HEK293 (cell line): ENCODE results near the gene PDE3B.

Source experiments
- CTCF ChIA-PET: fragments of 350-600 bp; formaldehyde crosslinking; extraction: SDS; loops from one replicate; lab custom pipeline; 2021; ENCODE audit warnings: antibody characterized with exemption; lab: Yijun Ruan, JAX
- POLR2A ChIA-PET: fragments of 300-600 bp; formaldehyde crosslinking; extraction: SDS; loops from one replicate; lab custom pipeline; 2020; ENCODE audit warnings: antibody characterized with exemption, inconsistent platforms; lab: Yijun Ruan, JAX
- H3K27ac ChIP-seq: fragments of 200-500 bp; sonication (Bioruptor generic); 2 replicates; pipeline ENCODE4 v1.5.1; 2014; ENCODE audit warnings: low read depth, low read length, control low read depth, inconsistent platforms; ENCODE audit errors: extremely low read depth
- H3K36me3 ChIP-seq, 2 experiments: fragments of 200-500 bp in 1 of 2; sonication (Bioruptor generic) in 1 of 2; 1 replicate in 1 of 2; 2 replicates in 1 of 2; pipeline ENCODE4 v1.5.1; 2014 to 2017; ENCODE audit warnings: inconsistent platforms in 2 of 2, low read length in 2 of 2; ENCODE audit not compliant: control insufficient read depth in 2 of 2, insufficient read depth in 1 of 2
- H3K4me1 ChIP-seq: fragments of 200-500 bp; sonication (Bioruptor generic); 2 replicates; pipeline ENCODE4 v1.5.1; 2014; ENCODE audit warnings: mild to moderate bottlenecking, low read length, inconsistent platforms; ENCODE audit not compliant: control insufficient read depth, insufficient read depth
- H3K4me3 ChIP-seq: 2 replicates; pipeline ENCODE4 v1.5.1; 2011; ENCODE audit warnings: low read depth, mild to moderate bottlenecking, control low read depth, low read length, moderate library complexity
- H3K9me3 ChIP-seq: fragments of 200-500 bp; sonication (Bioruptor generic); 2 replicates; pipeline ENCODE4 v1.5.1; 2014; ENCODE audit warnings: low read depth, low read length, inconsistent platforms; ENCODE audit not compliant: control insufficient read depth, insufficient read depth
- FEZF1 ChIP-seq: fragments of 450-650 bp; formaldehyde crosslinking; IDR thresholded peaks from 2 replicates; pipeline ENCODE4 v1.5.1; 2016; ENCODE audit warnings: missing biosample characterization, missing genetic modification characterization
- KLF10 ChIP-seq: fragments of 450-650 bp; IDR thresholded peaks from 2 replicates; pipeline ENCODE4 v1.5.1; 2018; ENCODE audit warnings: missing biosample characterization, mild to moderate bottlenecking, missing genetic modification characterization
- PRDM6 ChIP-seq: fragments of 450-650 bp; formaldehyde crosslinking; IDR thresholded peaks from 2 replicates; pipeline ENCODE4 v1.5.1; 2017; ENCODE audit warnings: missing biosample characterization, missing genetic modification characterization
- REPIN1 ChIP-seq: fragments of 450-650 bp; formaldehyde crosslinking; IDR thresholded peaks from 2 replicates; pipeline ENCODE4 v1.5.1; 2017; ENCODE audit warnings: missing biosample characterization, missing genetic modification characterization, low read depth
- SP2 ChIP-seq: fragments of 450-650 bp; formaldehyde crosslinking; IDR thresholded peaks from 2 replicates; pipeline ENCODE4 v1.5.1; 2016; ENCODE audit warnings: missing biosample characterization, missing genetic modification characterization
- SP7 ChIP-seq: fragments of 450-650 bp; formaldehyde crosslinking; IDR thresholded peaks from 2 replicates; pipeline ENCODE4 v1.5.1; 2016; ENCODE audit warnings: missing biosample characterization, missing genetic modification characterization
- TCF7L2 ChIP-seq: IDR thresholded peaks from 2 replicates; pipeline ENCODE4 v1.6.1; 2011; ENCODE audit warnings: low read depth, mild to moderate bottlenecking, inconsistent platforms, low read length, moderate library complexity, borderline replicate concordance
- ZBTB10 ChIP-seq: fragments of 450-650 bp; formaldehyde crosslinking; IDR thresholded peaks from 2 replicates; pipeline ENCODE4 v1.5.1; 2016; ENCODE audit warnings: missing biosample characterization, missing genetic modification characterization
- ZBTB8A ChIP-seq: fragments of 450-650 bp; formaldehyde crosslinking; IDR thresholded peaks from 2 replicates; pipeline ENCODE4 v1.5.1; 2016; ENCODE audit warnings: missing biosample characterization, missing genetic modification characterization
- ZFP3 ChIP-seq: fragments of 450-650 bp; formaldehyde crosslinking; IDR thresholded peaks from 2 replicates; pipeline ENCODE4 v1.5.1; 2016; ENCODE audit warnings: low read depth, missing biosample characterization, missing genetic modification characterization
- ZIC2 ChIP-seq: fragments of 450-650 bp; formaldehyde crosslinking; IDR thresholded peaks from 2 replicates; pipeline ENCODE4 v1.5.1; 2016; ENCODE audit warnings: missing biosample characterization, missing genetic modification characterization
- ZNF140 ChIP-seq: fragments of 450-650 bp; formaldehyde crosslinking; IDR thresholded peaks from 2 replicates; pipeline ENCODE4 v1.5.1; 2016; ENCODE audit warnings: missing biosample characterization, missing genetic modification characterization
- ZNF2 ChIP-seq: fragments of 450-650 bp; formaldehyde crosslinking; IDR thresholded peaks from 2 replicates; pipeline ENCODE4 v1.5.1; 2016; ENCODE audit warnings: missing biosample characterization, missing genetic modification characterization
- ZNF324 ChIP-seq: fragments of 450-650 bp; formaldehyde crosslinking; IDR thresholded peaks from 2 replicates; pipeline ENCODE4 v1.5.1; 2016; ENCODE audit warnings: missing biosample characterization, missing genetic modification characterization
- ZNF423 ChIP-seq: fragments of 450-650 bp; formaldehyde crosslinking; IDR thresholded peaks from 2 replicates; pipeline ENCODE4 v1.5.1; 2016; ENCODE audit warnings: missing biosample characterization, missing genetic modification characterization
- ZNF544 ChIP-seq: fragments of 450-650 bp; formaldehyde crosslinking; IDR thresholded peaks from 2 replicates; pipeline ENCODE4 v1.5.0; 2017; ENCODE audit warnings: missing biosample characterization, missing genetic modification characterization
- ZNF639 ChIP-seq: fragments of 450-650 bp; formaldehyde crosslinking; IDR thresholded peaks from 2 replicates; pipeline ENCODE4 v1.5.1; 2016; ENCODE audit warnings: missing biosample characterization, missing genetic modification characterization
- ZNF664 ChIP-seq: fragments of 450-650 bp; formaldehyde crosslinking; IDR thresholded peaks from 2 replicates; pipeline ENCODE4 v1.5.1; 2016; ENCODE audit warnings: missing biosample characterization, missing genetic modification characterization
- ZNF792 ChIP-seq: fragments of 450-650 bp; formaldehyde crosslinking; IDR thresholded peaks from 2 replicates; pipeline ENCODE4 v1.5.1; 2016; ENCODE audit warnings: missing biosample characterization, missing genetic modification characterization
- ZSCAN30 ChIP-seq: fragments of 450-650 bp; IDR thresholded peaks from 2 replicates; pipeline ENCODE4 v1.5.1; 2018; ENCODE audit warnings: missing biosample characterization, mild to moderate bottlenecking, missing genetic modification characterization, moderate library complexity
- ZSCAN5A ChIP-seq: fragments of 450-650 bp; formaldehyde crosslinking; IDR thresholded peaks from 2 replicates; pipeline ENCODE4 v1.5.1; 2016; ENCODE audit warnings: missing biosample characterization, missing genetic modification characterization
- ZXDB ChIP-seq: fragments of 450-650 bp; formaldehyde crosslinking; IDR thresholded peaks from 2 replicates; pipeline ENCODE4 v1.5.1; 2016; ENCODE audit warnings: missing biosample characterization, missing genetic modification characterization
- TF ChIP-seq, protein P1 (sequence below): fragments of 450-650 bp; IDR thresholded peaks from 2 replicates; pipeline ENCODE4 v1.5.1; 2018; ENCODE audit warnings: missing biosample characterization, mild to moderate bottlenecking, missing genetic modification characterization

The PDE3B gene

DNA sequence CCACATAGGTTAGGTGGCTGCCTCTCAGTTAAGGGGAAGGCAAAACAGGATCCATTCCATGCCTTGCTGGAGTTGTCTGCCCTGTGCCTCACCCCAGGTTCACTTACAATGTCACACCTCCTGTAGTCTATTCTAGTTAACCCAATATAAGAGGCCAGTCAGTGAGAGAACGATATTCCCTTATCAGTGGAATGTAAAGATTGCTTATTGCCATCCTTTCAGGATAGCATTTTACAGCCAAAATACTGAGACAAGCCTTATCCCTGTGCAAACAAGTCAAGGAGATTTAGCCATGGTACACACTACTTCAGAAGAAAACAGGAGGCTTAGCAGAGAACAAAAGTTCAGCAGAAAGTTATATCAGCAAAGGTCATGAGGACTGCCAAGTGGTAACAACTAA, 242.9 kb downstream of the PDE3B start:
- POLR2A ChIA-PET, result no interaction called here
- no peaks in the 10 kb centered on the region for H3K9me3 ChIP-seq
- no peak overlapping the region for H3K27ac ChIP-seq
- peak; percentile 35; the same call in 1 of the 2 replicates for TF ChIP-seq TCF7L2
- TF ChIP-seq, protein P1, sequence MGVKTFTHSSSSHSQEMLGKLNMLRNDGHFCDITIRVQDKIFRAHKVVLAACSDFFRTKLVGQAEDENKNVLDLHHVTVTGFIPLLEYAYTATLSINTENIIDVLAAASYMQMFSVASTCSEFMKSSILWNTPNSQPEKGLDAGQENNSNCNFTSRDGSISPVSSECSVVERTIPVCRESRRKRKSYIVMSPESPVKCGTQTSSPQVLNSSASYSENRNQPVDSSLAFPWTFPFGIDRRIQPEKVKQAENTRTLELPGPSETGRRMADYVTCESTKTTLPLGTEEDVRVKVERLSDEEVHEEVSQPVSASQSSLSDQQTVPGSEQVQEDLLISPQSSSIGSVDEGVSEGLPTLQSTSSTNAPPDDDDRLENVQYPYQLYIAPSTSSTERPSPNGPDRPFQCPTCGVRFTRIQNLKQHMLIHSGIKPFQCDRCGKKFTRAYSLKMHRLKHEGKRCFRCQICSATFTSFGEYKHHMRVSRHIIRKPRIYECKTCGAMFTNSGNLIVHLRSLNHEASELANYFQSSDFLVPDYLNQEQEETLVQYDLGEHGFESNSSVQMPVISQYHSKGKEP (tag by site-specific recombination), result no peak
- TF ChIP-seq FEZF1 (tag by site-specific recombination), result peak; percentile 72
- TF ChIP-seq ZNF664 (tag by site-specific recombination), result no peak
- peak; percentile 63 for TF ChIP-seq PRDM6 (tag by site-specific recombination)
- no peak for TF ChIP-seq ZSCAN30 (tag by site-specific recombination)
- no peak for TF ChIP-seq REPIN1 (tag by site-specific recombination)
- no peak for TF ChIP-seq ZNF140
- peaks cover 0 to 5% of the 10 kb centered on the region in 2 experiments; a peak in 1 of 3 replicates for H3K36me3 ChIP-seq
- CTCF ChIA-PET, result no interaction called here
- no peak overlapping the region for H3K4me3 ChIP-seq
- no peaks in the 10 kb centered on the region for H3K4me1 ChIP-seq

DNA sequence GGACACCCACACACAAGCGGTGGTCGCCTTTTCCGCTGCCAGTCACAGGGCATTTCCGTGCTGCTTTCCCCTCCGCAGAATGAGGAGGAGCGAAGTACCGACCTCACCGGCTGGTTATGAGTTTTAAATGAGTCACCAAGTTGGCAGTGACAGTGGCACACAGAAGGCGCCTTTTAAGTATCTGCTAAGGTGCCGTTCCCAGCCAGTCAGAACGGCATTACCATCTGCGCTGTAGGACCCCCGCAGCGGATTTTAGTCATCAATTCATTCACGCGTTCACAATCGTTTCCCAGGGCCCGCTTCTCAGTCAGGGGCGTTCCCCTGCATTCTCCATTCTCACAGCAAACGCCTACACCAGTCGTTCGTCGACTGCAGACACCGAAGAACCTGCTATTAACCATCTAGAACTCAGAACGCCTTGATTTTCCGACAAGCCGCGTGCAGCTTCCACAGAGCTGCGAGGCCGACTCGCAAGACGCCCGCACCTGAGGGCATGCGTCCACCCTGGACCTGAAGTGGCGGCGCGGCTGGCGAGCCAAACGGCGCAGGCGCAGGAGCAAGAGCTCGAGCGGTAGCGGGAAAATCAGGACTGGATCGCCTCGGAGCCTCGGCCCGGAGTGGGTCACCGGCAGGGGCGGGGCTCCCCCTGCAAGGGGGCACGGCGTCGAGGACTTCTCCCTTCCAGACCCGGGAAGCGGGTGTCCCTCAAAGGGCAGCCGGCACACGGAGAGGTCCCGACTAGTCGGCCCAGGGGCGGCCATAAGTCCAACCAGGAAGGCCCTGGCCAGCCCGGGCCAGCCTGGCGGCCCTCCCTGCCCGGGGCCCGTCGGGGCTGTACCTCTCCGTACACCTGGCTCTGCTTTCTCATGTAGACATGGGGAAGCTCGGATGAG, 247.8 kb downstream of the PDE3B start:
- Histone ChIP-seq H3K4me3 (peak overlapping the region; percentile 62), H3K4me1 (no peaks in the 10 kb centered on the region), H3K9me3 (no peaks in the 10 kb centered on the region), H3K36me3 (no peaks in the 10 kb centered on the region), H3K27ac (peak overlapping the region; percentile 51; the same call in 1 of the 2 replicates)
- CTCF ChIA-PET, result interaction anchor here (0.6 to 3.1 kb wide), 5 partner anchors 11 to 193 kb away, joined by 3 to 16 read pairs (median 5); no protein-coding TSS in a partner anchor
- POLR2A ChIA-PET, result interaction anchor here (0.6 to 1.7 kb wide), 18 partner anchors 9 to 469 kb away, joined by 3 to 14 read pairs (median 4); partner anchors contain the start of genes CALCB, PDE3B and PSMA1
- TF ChIP-seq ZBTB8A (tag by site-specific recombination), result peak; percentile 35; the same call in 1 of the 2 replicates
- peak; percentile 40 for TF ChIP-seq ZIC2 (tag by site-specific recombination)
- no peak for TF ChIP-seq ZNF544 (tag by site-specific recombination)
- peak; percentile 72; the same call in 1 of the 2 replicates for TF ChIP-seq ZNF792 (tag by site-specific recombination)
- 0 out of 2 replicates have a peak, but pooled peaks have one; percentile 12 for TF ChIP-seq ZNF324 (tag by site-specific recombination)
- TF ChIP-seq SP7 (tag by site-specific recombination), result peak; percentile 52
- 0 out of 2 replicates have a peak, but pooled peaks have one; percentile 51 for TF ChIP-seq ZNF423 (tag by site-specific recombination)
- TF ChIP-seq ZFP3 (tag by site-specific recombination), result no peak
- peak; percentile 72 for TF ChIP-seq ZXDB (tag by site-specific recombination)
- peak; percentile 53; the same call in 1 of the 2 replicates for TF ChIP-seq ZBTB10 (tag by site-specific recombination)
- no peak for TF ChIP-seq ZNF639 (tag by site-specific recombination)
- peak; percentile 62; the same call in 1 of the 2 replicates for TF ChIP-seq KLF10 (tag by site-specific recombination)
- peak; percentile 5; the same call in 1 of the 2 replicates for TF ChIP-seq SP2 (tag by site-specific recombination)
- TF ChIP-seq ZSCAN5A (tag by site-specific recombination), result peak; percentile 57; the same call in 1 of the 2 replicates
- TF ChIP-seq ZNF2 (tag by site-specific recombination), result peak; percentile 21; the same call in 1 of the 2 replicates
